Gastroesophageal sphincter (tissue), 3 donors: Measurements from ENCODE around the gene MARCHF2.

Experiments used
- EP300 ChIP-seq: sonication (generic); formaldehyde crosslinking; IDR thresholded peaks from one replicate; pipeline ENCODE4 v1.6.1; 2017; ENCODE audit warnings: antibody characterized with exemption, mild to moderate bottlenecking
- POLR2A ChIP-seq, 2 donors: fragments of 450-650 bp; IDR thresholded peaks; one replicate each; pipeline ENCODE4 v1.6.1; 2017; ENCODE audit warnings: antibody characterized with exemption in 2 of 2, mild to moderate bottlenecking in 2 of 2, moderate library complexity in 1 of 2
- POLR2AphosphoS5 ChIP-seq: sonication (generic); formaldehyde crosslinking; IDR thresholded peaks from one replicate; pipeline ENCODE4 v1.6.1; 2017; ENCODE audit warnings: antibody characterized with exemption
- TF ChIP-seq, protein P1 (sequence below), 4 experiments: fragments of 200-600 bp in 2 of 4; fragments of 450-650 bp in 2 of 4; sonication (generic) in 1 of 4; IDR thresholded peaks; one replicate each; pipeline ENCODE4 v1.5.1; 2017 to 2019; ENCODE audit warnings: antibody characterized with exemption in 4 of 4, mild to moderate bottlenecking in 2 of 4, moderate library complexity in 2 of 4

DNA sequence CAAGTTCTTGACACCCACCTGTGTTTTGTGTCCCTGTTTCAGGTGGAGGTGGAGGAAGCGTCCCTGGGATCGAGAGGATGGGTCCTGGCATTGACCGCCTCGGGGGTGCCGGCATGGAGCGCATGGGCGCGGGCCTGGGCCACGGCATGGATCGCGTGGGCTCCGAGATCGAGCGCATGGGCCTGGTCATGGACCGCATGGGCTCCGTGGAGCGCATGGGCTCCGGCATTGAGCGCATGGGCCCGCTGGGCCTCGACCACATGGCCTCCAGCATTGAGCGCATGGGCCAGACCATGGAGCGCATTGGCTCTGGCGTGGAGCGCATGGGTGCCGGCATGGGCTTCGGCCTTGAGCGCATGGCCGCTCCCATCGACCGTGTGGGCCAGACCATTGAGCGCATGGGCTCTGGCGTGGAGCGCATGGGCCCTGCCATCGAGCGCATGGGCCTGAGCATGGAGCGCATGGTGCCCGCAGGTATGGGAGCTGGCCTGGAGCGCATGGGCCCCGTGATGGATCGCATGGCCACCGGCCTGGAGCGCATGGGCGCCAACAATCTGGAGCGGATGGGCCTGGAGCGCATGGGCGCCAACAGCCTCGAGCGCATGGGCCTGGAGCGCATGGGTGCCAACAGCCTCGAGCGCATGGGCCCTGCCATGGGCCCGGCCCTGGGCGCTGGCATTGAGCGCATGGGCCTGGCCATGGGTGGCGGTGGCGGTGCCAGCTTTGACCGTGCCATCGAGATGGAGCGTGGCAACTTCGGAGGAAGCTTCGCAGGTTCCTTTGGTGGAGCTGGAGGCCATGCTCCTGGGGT is 72.7 kb downstream of the MARCHF2 start:
- TF ChIP-seq, protein P1, sequence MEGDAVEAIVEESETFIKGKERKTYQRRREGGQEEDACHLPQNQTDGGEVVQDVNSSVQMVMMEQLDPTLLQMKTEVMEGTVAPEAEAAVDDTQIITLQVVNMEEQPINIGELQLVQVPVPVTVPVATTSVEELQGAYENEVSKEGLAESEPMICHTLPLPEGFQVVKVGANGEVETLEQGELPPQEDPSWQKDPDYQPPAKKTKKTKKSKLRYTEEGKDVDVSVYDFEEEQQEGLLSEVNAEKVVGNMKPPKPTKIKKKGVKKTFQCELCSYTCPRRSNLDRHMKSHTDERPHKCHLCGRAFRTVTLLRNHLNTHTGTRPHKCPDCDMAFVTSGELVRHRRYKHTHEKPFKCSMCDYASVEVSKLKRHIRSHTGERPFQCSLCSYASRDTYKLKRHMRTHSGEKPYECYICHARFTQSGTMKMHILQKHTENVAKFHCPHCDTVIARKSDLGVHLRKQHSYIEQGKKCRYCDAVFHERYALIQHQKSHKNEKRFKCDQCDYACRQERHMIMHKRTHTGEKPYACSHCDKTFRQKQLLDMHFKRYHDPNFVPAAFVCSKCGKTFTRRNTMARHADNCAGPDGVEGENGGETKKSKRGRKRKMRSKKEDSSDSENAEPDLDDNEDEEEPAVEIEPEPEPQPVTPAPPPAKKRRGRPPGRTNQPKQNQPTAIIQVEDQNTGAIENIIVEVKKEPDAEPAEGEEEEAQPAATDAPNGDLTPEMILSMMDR (IDR thresholded peaks at IDR 0.05) = no peak
- TF ChIP-seq POLR2A (IDR thresholded peaks at IDR 0.05) = no peak
- TF ChIP-seq POLR2AphosphoS5 = no peak
- no peak for TF ChIP-seq EP300
